ENCODE results near the gene LRMDA.
"Not testable (repeated sequence)": the region's sequence is repeated elsewhere in the genome, so short reads cannot be mapped to it uniquely, and the experiment has no call there.

Gene LRMDA

DNA sequence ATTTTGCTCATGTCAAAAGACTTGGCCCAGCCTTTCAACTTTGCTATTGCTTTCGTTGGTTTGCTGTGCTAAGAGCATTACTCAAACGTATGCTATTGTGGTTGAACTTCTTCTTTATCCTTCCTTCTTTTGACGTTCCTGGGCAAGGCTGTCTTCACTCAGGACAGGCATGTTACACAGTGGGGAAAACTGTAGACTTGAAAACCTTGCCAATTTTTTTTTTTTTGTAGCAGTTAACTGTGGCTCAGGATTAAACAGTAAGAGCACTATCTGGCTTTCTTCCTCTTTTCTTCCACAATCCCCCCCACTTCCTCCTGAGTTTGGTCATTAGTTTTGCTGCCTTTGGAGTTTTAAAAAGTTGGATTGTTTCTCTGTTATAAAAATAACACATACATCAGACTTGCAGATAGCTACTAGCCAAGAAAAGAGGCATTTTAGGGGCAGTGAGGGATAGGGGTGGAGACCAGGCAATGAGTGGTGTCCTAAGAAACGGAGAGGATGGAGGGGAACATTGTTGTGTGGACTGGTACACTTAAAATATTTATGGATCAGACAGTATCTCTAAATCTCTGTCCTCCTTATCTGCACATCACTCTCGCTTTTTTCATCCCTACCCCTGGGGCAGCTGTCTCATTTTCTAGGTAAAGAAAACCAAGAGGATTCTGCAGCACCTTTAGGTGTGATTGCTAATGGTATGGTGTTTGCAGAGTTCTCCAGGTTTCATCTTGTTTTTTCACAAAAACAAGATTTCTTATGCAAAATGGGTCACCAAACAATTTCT is 181.7 kb downstream of the LRMDA start:
- DNase-seq (ENCODE audit: low read depth in 2 of 2): no peak

DNA sequence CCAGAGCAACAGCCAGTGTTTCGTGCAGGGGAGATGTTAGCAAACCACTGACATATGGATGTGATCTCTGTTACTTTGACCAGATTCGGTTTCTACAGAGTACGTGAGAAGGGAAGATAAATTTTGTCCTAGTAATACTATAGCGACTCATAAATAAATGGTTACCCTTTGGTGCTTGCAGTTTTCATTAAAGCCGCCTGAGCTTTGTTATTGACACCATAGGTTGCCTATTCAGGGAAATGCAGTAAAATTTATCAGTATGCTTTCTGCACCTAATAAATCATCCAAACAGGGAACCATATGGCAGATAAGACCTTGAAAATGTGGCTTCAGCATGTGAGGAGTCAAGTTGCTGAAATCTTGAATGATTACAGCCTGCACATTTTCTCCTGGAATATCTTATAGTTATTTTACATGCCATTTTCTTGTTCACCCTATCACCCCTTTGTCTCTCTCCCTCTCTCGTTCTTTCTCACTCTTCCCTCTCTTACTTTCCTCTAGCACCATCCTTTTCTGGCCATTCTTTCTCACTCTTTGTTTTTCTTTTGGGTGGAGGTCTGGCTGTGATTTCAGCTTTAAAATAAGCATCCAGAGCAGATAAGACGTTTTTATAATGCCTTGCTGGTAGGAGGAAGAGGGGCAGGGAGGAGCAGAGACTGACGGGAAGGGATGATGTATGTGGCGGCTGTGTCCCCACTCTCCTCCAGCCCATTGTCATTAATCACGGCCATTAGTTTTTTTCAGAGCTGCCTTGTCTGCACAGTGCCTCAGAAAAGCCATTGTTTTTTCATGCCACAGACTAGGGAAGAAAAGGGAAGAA is 182.5 kb downstream of the LRMDA start:
- no peak for DNase-seq (ENCODE audit: low read depth in 2 of 2)

DNA sequence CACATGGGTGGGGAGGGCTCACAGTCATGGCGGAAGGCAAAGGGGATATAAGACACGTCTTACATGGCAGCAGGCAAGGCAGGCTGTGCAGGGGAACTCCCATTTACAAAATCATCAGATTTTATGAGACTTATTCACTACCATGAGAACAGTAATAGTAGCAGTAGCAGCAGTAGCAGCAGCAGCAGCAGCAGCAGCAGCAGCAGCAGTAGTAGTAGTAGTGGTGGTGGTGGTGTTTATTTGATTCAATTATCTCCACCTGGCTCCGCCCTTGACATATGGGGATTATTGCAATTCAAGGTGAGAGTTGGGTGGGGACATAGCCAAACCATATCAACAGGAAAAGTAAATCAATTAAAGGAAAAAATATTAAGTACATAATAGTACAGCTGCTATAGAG is 184.7 kb downstream of the LRMDA start:
- no peak for DNase-seq (ENCODE audit: low read depth in 2 of 2)

DNA sequence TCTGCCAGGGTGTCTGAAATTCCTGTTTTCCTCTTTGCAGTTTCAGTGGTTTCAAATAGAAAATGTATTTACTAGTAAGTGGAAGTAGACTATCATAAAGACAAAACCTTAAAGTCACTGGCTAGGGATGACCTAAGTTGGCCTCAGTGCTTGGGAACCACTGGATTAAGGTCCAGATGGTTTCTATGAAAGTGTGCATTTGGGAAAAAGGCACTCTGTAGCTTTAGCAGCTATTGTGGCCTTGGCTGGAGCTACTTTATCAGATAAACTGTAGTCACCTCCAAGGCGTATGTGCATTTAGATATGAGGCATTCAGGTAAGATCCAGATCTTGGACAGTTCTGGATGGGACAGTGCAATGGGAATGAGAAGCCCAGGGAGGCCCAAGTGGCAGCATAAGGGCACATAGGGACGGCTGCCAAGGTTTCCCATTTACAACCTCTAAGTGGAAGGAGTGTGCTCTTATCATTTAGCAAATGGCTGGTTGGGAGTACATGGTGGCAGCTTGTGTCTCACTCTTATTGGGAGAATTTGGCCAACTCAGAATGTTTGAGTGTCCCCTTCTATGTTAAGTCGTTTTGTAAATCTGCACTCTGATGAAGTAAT is 185.6 kb downstream of the LRMDA start:
- DNase-seq (ENCODE audit: low read depth in 2 of 2): no peak

DNA sequence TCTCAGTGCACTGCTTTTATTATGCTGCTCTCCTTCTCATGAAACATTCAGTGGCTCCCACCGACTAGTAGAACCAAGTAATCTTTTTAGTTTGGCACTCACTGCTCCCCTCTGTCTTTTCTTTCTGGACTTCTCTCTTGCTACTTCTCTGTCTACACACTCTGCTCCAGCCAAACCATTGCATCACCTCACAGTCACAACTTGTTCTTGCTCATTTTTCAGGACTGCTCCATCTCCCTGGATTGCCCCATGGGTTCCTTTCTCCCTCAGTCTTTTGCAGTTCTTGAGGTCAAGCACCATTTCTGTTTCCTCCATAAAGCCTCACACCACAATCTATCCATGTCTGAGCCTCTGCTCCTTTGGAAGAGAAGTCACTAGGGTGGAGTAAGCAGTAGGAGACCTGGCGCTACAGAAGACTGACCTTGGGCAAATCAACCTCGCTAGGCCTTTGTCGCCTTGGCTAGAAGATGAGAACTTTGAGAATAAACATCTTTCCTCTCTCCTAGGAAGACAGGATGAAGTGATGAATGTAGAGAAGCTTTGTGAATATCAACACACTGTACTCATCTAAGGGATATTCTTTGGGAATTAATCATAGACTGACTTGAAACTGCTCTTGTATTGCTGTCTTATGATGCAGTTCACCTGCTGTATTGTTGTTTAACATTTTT is 186.2 kb downstream of the LRMDA start:
- DNase-seq (ENCODE audit: low read depth in 2 of 2): no peak

DNA sequence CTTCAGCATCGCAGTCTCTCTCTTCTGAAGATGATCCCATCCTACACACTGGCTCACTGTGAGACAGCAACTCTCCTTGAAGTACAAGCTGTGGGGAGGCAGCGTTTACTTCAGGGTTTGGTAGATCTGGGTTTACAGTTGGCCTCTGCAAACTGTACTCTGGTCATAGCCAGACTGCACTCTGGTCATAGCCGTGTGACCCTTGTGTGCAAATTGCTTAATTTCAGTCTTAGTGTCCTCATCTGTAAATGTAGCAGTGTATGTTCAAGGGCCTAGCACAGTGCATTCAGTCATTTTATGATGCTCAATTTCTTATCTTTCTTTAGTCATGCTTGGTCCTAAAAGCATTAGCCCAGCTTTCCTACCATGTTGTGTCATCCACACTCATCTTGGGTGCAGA is 188.2 kb downstream of the LRMDA start:
- DNase-seq (ENCODE audit: low read depth in 2 of 2): no peak

DNA sequence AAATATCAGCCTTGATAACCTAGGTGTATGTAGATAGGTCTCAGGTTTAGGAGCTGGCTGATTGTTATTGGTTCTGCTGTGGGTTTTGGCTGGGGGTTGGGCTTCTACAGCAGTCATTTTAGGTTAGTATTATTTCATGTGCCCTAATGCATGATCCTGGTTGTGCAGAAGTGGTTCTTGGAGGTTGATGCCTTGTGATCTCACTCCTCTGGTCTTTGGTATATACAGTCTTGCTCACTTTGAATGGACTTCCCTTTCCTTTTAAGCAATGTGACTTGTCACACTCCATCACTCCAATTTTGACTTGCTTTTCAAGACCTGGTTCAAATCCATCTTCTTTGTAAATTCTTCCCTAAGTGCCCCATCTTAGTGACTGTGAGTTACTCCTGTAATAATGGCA is 188.9 kb downstream of the LRMDA start:
- no peak for DNase-seq (ENCODE audit: low read depth in 2 of 2)

DNA sequence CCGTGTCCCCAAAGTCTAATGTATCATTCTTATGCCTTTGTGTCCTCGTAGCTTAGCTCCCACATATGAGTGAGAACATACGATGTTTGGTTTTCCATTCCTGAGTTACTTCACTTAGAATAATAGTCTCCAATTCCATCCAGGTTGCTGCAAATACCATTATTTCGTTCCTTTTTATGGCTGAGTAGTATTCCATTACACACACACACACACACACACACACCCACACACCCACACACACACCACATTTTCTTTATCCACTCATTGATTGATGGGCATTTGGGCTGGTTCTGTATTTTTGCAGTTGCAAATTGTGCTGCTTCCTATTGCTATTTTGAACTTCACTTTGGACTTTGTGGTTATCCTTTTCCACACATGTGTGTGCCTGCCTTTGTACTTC is 189.6 kb downstream of the LRMDA start:
- not testable (repeated sequence) for DNase-seq (ENCODE audit: low read depth in 2 of 2)

DNA sequence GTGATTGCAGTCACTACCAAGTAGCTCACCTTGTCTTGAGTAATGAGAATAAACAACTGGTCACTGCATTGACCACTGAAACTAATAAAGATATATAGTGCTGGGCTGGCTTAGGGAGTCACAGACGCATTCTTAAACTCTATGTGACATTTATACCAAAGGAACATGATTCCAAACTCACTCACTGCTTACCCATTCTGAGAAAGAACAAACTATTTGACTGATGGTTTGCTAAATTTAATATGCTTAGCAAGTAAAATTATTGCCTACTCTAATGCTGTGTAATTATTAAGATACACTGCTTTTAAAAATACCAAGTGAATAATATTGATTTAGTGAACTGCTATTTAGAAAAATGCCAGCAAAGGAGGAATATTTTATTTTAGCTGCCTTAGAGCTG is 191.1 kb downstream of the LRMDA start:
- no peak for DNase-seq (ENCODE audit: low read depth in 2 of 2)

DNA sequence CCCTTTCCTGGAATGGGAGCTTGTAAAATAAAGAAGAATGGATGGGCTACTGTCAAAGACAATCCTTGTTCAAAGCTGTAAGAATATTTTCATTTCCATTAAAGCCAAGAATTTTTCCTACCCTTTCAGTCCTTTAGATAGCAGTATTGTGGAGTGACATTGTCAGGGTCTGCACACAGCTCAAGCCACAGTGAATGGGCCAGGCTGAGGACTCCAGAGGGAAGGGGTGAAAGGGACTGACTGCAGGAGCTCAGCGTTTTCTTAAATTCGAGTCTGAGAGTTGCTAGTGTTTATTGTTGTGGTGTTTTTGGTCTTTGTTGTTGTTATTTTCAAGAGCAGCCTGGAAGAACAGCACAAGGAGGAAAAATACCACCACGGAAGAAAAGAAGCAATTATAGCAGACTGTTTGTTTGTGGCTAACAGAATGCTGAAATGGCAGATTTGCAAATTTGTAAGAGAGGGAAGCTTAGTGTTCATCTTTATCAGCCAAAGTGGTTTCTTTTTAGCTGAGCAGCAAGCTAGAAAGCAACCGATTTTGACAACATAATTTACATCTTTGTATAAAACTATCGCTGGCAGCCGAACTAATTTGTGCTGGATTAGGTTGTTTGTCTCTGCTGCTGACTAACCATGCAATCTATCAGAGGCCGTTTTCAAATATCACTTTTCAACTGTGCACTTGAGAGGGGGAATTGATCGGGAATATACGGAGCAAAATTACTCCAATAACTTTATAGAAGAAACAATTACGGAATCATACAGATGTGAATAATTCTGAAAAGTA is 192.1 kb downstream of the LRMDA start:
- DNase-seq (ENCODE audit: low read depth in 2 of 2): no peak

DNA sequence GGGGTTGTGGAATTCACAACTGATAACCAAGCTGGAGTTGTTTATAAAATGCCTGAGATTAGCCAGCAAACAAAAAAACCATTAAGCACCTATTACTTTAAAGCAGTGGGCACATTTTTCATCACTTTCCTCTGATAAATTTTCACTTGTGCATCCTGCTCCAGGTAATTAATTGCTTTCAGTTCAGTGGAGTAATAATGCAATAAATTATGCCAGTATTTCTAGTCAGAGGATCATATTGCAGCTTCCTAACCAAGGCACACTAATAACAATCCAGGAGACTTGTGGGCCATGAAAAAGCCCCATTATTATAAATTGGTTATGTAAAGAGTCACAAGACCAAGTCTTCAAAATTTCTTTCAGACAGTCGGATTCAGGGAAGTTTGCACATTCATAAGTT is 193.2 kb downstream of the LRMDA start:
- no peak for DNase-seq (ENCODE audit: low read depth in 2 of 2)

DNA sequence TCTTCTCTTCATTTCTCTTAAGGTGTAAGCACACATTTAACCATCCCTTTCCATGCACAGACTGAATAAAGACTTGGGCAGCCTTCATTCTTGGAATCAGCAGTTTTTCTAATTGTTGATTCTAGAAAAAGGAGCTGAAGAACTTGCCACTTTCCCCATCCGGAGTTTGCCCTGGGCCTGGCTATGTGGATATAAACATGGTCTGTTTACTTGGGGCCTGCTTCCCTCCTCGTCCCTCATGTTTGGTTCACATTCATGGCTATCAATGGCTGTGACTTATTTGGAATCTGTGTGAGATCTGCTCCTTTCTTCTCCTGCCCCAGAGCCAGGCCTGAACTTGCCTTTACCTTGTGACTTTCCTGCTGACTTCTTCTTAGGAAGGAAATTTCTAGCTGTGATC is 199.3 kb downstream of the LRMDA start:
- DNase-seq (ENCODE audit: low read depth in 2 of 2): no peak

DNA sequence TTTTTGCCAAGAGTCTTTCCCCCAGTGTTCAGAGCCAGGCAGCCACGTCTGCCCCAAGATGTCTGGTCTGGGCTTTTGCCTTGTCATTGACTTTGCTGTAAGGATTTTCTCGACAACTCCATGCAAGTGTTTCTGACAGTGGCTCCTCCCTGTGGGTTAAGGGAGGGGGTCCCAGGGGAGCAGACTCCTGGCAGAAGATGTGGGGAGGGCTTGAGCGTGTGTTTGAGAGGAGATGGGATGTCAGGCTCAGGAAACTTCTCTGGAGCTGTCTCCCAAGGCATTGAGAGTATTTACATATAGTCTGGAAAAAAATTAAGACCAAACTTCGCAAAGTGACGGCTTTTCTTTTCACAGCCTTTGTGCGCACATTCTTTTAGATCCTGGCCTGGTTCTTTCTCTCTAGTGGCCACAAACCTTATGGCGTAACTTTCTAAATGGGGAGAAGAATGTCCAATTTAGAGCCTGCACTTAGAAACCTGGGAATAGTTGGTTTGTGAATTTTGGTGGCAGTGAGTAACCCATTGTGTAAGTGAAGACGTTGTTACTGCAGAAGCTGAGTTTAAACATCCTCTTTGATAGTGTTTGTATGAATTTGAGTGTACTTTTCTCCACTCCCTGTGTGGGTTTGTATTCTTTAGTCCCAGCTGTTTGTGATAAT is 201.5 kb downstream of the LRMDA start:
- DNase-seq (ENCODE audit: low read depth in 2 of 2): no peak

DNA sequence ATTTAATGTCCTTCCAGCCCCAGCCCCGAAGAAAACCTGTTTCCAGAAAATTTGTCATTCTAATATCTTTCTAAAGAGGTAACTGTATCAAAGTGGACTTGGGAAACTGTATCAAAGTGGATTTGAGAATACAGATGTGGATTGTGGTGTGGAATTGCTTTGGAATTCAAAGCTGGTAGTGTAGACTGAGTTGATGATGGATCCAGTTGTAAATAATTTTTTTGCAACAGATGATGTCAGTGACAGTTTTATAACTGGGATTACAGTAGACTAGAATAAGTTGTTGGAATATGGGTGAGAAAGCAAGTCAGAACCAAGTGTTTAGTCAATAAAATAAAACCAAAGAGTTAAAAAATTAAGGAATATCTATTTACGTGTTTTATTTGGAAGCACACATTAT is 202.1 kb downstream of the LRMDA start:
- no peak for DNase-seq (ENCODE audit: low read depth in 2 of 2)

DNA sequence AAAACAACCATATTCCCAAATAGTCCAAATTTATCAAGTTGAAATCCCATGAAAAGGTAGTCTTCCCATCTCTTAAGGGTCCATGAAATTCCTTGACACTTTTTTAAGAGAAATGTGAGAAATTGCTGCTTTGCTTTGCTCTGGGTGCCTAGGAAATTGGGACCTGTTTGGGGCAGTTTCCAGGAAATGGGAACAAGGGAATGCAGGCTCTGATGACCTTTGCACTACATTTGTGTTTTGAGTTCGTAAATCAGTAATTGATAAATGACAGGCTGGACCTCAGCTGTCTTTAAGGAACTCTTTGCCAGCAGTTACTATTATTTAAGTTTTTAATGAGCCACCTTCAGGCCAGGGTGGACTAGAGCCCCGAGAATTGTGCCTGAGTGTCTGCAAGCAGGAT is 203.5 kb downstream of the LRMDA start:
- no peak for DNase-seq (ENCODE audit: low read depth in 2 of 2)

DNA sequence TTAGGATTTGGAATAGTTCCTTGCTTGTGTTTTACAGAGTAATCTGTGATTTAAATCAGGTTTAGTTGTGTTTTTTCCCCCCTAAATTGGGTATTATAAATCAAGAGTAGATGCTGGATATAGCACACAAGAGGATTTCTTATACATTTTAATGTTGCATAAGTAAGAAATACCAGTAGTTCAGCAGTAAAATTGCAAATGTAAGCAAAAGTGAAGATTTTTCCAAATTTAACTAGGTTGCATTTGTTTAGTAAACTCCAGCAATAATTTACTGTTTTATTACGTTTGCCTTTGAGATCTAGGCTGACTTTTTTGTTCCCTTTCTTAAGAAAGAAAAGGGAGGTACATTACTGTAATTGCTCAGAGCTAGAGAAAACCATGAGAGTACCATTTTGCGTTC is 207.3 kb downstream of the LRMDA start:
- DNase-seq (ENCODE audit: low read depth in 2 of 2): no peak

DNA sequence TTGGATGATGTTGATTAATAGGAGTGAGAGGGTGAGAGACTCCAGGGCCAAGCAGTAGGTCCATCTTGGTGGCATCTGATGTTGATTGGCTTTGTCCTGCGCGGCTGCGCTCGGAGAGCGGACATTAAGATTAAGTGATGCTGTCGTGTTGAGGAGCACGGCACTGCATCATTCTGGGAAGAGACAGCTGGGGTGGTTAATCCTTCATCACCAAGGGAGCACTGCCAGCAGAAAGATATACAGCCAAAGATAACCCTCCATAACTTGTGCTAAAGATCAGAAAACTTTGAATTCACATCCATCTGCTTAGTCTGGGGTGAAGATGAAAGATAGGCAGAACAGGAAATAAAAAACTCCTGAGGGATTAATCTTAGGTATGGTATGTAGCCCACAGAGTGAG is 208.3 kb downstream of the LRMDA start:
- DNase-seq (ENCODE audit: low read depth in 2 of 2): no peak

DNA sequence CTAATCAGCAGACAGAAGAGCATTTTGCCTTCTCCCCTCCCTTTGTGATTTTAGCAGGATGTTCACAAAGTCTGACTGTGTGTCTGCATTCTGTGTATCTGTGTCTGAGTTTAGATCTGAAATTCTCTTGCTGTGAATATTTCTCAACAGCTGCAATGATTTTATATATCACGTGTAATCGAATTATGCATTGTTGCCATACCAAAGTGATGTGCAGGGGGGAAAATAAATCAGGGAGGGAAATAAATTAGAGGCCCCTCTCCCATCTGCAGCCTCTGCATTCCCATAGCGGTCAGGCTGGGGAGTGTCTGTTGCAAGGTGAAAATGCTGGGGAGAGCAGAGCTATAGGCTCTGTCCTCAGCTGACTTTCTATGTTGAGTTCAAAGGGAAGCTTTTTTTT is 209.0 kb downstream of the LRMDA start:
- no peak for DNase-seq (ENCODE audit: low read depth in 2 of 2)

DNA sequence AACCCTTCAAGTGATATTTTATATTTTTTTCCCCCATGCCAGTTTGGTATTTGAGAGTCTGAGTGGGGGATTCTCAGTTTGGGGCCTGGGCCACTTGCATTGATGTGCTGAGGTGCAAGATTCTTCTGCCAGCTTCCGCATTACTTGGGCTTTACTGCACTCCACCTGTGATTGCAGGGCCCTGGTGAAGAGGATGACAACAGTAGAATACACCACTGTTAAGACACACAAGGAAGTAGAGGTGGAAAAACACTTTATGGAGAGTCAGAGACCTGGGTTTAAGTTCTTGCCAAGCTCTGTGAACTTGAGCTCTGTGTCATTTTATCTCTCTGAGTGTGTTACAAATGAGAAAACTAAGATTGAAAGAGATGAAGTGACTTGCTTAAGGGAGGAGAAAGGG is 209.4 kb downstream of the LRMDA start:
- DNase-seq (ENCODE audit: low read depth in 2 of 2): no peak

DNA sequence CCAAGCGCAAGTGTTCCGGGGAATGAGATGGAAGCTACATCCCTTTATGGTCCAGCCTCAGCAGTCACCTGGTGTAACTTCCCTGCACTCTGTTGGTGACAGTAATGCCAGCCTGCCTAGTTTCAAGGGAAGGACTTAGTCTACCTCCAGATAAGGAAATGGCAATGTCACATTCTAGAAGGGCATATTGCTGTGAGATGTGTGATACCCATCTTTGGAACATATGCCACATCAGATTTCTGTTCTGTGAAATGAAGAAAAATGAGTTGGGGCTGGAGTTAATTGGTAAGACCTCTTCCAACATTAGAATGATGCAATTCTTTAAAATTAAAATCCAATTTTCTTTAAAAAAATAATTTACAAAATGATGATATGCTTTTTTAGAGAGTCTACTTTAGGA is 212.0 kb downstream of the LRMDA start:
- DNase-seq (ENCODE audit: low read depth in 2 of 2): no peak
